AG04449 (cell line): ENCODE results near the gene KLHL6.
"Not testable (repeated sequence)": the region's sequence is repeated elsewhere in the genome, so short reads cannot be mapped to it uniquely, and the experiment has no call there.

ENCODE experiments used
- CTCF ChIA-PET: fragments of 350-600 bp; formaldehyde crosslinking; extraction: SDS; loops from one replicate; lab custom pipeline; 2021; ENCODE audit warnings: antibody characterized with exemption; lab: Yijun Ruan, JAX
- POLR2A ChIA-PET: fragments of 400-600, 350-600 bp; formaldehyde crosslinking; extraction: SDS; loops from one replicate; lab custom pipeline; 2020; ENCODE audit warnings: antibody characterized with exemption, inconsistent platforms; lab: Yijun Ruan, JAX
- DNase-seq: peaks from one replicate; pipeline ENCODE4 v3.0.0-alpha.2; 2010; ENCODE audit warnings: low read depth, low spot score
- H3K4me3 ChIP-seq: 2 replicates; pipeline ENCODE4 v1.5.1; 2011; ENCODE audit warnings: low read depth, mild to moderate bottlenecking, control low read depth, low read length
- CTCF ChIP-seq: IDR thresholded peaks from one replicate; pipeline ENCODE4 v1.5.1; 2011; ENCODE audit warnings: mild to moderate bottlenecking, moderate library complexity, low read length, control low read depth, inconsistent platforms; ENCODE audit not compliant: insufficient read depth; ENCODE audit errors: missing control alignments

Gene KLHL6

GRCh38 chr3:183477801-183478456, 77.6 kb downstream of the KLHL6 start:
- CTCF ChIA-PET, result interaction anchor here (1.1 to 1.5 kb wide), 4 partner anchors 9 to 407 kb away, joined by 3 to 8 read pairs (median 4); partner anchors contain the start of gene PARL
- DNase-seq, result no peak
- POLR2A ChIA-PET, result no interaction called here
- no peak for TF ChIP-seq CTCF
- no peak overlapping the region for H3K4me3 ChIP-seq

- POLR2A ChIA-PET, DNase-seq, H3K4me3 ChIP-seq: not testable (repeated sequence)
- CTCF ChIA-PET, result interaction anchor here (0.8 to 1.4 kb wide), 2 partner anchors 291 to 296 kb away, joined by 3 read pairs; no protein-coding TSS in a partner anchor
Observed at GRCh38 chr3:183475764-183476162, 79.7 kb downstream of the KLHL6 start.

- ChIA-PET CTCF (interaction anchor here (0.8 to 1.4 kb wide), 3 partner anchors 16 to 297 kb away, joined by 3 read pairs; no protein-coding TSS in a partner anchor), POLR2A (no interaction called here)
- TF ChIP-seq CTCF, result no peak
- DNase-seq, result no peak
- H3K4me3 ChIP-seq, result no peak overlapping the region
Observed at GRCh38 chr3:183475016-183475763, 80.3 kb downstream of the KLHL6 start.

GRCh38 chr3:183473969-183474368, 81.5 kb downstream of the KLHL6 start:
- H3K4me3 ChIP-seq, result no peak overlapping the region
- ChIA-PET CTCF (interaction anchor here (0.9 to 1.0 kb wide), 2 partner anchors 15 to 293 kb away, joined by 3 read pairs; no protein-coding TSS in a partner anchor), POLR2A (no interaction called here)
- DNase-seq, result no peak
- no peak for TF ChIP-seq CTCF

- CTCF ChIA-PET, result interaction anchor here (1.0 to 1.6 kb wide), 3 partner anchors 287 to 412 kb away, joined by 3 to 6 read pairs (median 5); partner anchors contain the start of gene PARL
- no peak for DNase-seq
- H3K4me3 ChIP-seq, result no peak overlapping the region
- TF ChIP-seq CTCF, result no peak
- POLR2A ChIA-PET, result no interaction called here
Observed at GRCh38 chr3:183472155-183472554, 83.4 kb downstream of the KLHL6 start.

GRCh38 chr3:183468424-183468823, 87.1 kb downstream of the KLHL6 start:
- no peak overlapping the region for H3K4me3 ChIP-seq
- TF ChIP-seq CTCF, result no peak
- POLR2A ChIA-PET, result no interaction called here
- no peak for DNase-seq
- CTCF ChIA-PET, result interaction anchor here (0.7 to 4.2 kb wide), 20 partner anchors 9 to 428 kb away, joined by 3 to 24 read pairs (median 4); partner anchors contain the start of genes PARL and YEATS2
